HG03342 (cell line): Measurements from ENCODE around the gene TSEN34.
"Not testable (repeated sequence)": the region's sequence is repeated elsewhere in the genome, so short reads cannot be mapped to it uniquely, and the experiment has no call there.

Experiments
- ATAC-seq: cut with Tn5 transposase; IDR thresholded peaks from one replicate; pipeline ENCODE4 v1.9.1; 2021; ENCODE audit warnings: mild to moderate bottlenecking, moderate library complexity; ENCODE audit not compliant: unreplicated experiment

Gene TSEN34

DNA sequence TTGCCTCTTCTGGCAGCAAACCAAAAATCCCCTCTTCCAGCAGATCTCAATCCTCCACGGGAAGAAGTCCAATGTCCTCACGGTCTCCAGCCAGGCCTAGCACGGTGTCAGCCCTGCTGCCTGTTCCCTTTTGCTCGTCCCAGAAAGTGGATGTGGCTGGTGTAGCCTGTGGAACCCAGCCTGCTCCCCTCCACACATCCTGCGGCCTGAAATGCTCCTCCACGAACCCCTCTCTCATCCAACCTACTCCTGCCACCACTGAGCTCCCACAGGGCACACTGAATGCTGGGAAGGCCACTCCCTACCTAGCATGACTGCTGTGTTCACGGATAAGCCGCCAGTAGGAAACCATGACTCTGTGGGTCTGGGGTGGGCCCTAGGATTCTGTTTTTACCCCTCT is 4.8 kb upstream of the TSEN34 start:
- ATAC-seq: no peak

DNA sequence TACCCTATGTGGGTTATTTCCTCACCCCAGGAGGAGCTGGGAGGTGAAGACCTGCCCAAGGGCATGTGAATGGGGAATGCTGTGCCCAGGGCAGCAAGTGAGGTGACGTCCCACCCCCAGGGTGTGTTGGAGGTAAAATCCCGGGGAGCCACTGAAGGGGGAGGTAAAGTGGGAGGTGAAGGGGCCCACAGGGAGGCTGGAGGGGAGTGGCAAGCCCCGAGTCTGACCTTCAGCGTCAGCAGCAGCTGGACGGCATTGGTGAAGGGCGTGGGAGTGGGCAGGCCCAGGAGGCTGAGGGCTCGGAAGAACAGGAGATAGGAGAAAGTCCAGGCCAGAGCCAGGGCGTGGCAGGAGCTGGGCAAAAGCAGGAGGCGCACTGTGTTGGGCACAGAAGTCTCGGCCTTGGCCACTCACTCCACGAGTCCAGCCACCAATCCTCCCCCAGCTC is 4.2 kb upstream of the TSEN34 start:
- no peak for ATAC-seq

DNA sequence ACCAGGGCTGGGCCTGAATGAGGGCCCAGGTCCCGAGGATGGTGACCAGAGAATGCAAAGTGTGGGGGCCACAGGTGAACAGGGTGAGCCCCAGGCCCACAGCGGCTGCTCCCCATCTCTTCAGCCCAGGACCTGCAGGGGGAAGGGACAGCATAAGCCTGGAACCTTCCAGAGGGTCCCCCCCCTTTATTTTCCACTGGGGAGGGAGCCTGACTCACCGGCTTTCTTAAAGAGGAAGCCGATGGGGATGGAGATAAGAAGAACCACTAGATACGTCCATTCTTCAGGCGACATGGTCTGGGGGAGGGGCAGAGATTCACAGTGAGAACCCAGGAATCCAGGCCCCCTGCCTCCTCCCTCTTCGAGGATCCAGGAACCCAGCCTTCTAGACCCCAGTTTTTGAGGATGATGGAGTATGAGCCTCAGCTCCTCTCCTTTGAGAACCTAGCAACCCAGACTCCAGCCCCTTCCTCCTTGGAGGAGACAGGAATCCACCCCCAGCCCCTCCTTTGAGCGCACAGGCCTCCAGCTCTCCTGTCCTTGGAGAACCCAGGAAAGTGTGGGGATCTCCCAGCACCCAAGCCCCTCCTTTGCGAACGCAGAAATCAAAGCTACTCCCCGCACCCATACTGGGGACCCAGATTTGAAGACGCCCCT is 2.8 kb upstream of the TSEN34 start:
- ATAC-seq: no peak

DNA sequence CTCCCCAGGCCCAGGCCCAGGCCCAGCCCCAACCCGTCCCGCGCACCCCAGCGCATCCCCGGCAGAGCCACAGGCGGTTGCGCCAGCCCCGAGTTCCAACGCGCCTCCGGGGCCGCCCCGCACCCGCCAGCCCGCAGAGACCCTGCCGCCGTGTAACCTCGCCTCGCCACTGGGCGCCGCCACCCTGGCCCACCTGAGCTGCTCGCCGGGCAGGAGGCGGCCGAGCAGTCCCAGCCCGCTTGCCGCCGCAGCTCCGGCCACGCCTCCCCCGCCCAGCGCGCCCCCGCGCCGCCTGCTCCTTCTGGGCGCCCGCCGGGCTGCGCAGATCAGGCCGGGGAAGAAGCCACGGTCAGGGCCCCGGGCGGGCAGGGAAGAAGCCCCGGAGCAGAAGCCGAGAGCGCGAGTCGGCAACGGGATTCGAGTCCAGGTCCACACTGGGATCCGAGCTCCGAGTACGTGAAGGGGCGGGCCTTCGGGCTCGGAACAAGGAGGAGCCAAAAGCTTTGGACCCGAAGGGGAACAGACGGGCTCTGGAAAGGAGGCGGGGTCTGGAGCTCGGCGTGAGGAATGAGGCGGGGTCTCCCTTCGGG is 1.9 kb upstream of the TSEN34 start, which contains the start of gene MBOAT7:
TSS of gene MBOAT7 (minus strand) at position 436 of the 590 bp plus-strand sequence. CDS start 1,072 bp downstream, outside the sequence.
- peak; percentile 20 for ATAC-seq

DNA sequence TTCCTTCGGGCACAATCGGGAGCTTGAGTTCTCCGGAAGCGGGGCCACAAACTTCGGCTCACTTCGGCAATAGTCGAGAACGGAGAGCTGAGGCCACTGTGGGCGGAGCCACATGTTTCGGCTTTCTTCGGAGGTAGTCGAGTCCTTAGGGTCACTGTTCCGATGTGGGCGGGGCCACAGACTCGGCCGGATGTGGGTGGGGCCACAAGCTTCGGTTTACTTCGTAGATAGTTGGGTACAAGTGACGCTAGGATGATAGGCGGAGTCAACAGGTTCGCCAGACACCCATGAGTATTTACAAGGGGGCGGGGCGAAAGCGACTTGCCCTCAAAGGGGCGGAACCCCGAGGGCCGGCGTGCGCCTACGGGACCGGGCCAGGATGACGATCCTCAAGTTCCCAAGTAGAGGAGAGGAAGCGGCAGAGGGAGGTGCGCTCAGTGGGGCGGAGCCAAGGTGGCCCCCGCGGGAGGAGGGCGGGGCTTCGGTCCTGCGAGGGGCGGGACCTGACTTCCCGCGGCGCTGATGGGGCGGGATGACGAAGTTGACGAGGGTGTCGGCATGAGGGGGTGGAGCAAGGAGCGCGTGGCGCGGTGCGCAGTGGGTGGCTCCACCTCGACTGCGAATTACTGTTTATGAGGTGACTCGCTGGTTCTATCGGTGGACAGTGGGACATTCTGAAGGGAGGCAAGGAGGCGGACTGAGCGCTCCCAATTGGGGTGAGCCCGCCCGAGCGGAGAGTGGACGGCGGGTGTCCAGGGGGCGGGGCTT is 1.2 kb upstream of the TSEN34 start:
- ATAC-seq: peak; percentile 43

DNA sequence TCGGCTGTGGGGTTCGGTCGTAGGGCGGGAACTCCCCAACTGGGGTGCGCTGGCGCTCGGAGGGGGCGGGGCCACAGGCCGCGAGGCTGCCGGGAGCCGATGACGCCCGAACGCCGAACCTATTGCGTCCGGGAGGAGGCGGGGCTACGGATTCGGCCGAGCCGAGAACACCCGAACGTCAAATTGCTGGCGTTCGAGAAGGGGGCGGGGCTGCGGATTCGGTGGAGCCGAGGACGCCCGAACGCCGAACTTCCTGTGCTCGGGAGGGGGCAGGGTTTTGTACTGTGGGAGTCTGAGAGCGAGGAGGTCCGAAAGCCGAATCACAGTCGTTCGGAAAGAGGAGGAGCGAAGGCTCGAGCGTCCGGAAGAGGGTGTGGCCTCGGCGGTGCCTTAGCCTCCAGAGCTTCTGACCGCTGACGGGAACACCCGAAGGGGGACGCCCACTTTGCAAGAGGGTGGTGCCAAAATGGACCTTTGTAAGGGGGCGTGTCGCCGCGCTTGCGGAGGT is 551 bp upstream of the TSEN34 start:
- peak; percentile 39 for ATAC-seq

DNA sequence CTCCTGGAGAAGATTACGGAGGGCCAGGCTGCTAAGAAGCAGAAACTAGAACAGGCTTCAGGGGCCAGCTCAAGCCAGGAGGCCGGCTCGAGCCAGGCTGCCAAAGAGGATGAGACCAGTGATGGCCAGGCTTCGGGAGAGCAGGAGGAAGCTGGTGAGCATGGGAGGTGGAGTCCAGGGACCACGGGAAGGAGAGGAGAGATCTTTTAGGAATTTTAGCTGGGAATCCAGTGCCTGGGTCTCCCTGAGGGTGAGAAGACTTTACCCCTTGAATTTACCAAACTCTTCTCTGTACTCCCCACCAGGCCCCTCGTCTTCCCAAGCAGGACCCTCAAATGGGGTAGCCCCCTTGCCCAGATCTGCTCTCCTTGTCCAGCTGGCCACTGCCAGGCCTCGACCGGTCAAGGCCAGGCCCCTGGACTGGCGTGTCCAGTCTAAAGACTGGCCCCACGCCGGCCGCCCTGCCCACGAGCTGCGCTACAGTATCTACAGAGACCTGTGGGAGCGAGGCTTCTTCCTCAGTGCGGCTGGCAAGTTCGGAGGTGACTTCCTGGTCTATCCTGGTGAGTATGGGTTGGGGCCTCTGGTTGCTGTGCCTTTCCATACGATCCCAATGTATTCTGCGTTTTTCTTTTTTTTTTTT is 824 bp downstream of the TSEN34 start:
- ATAC-seq: no peak

DNA sequence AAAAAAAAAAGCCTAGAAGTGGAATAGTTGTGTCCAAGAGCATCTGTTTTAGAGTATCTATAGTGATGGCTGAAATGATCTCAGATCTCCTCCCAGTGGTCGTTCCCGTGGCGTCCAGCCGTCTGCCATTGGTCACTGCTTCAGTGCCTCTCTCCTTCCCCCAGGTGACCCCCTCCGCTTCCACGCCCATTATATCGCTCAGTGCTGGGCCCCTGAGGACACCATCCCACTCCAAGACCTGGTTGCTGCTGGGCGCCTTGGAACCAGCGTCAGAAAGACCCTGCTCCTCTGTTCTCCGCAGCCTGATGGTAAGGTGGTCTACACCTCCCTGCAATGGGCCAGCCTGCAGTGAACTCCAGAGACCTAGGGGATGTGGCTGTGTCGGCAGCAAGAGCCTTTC is 1.9 kb downstream of the TSEN34 start:
- no peak for ATAC-seq

DNA sequence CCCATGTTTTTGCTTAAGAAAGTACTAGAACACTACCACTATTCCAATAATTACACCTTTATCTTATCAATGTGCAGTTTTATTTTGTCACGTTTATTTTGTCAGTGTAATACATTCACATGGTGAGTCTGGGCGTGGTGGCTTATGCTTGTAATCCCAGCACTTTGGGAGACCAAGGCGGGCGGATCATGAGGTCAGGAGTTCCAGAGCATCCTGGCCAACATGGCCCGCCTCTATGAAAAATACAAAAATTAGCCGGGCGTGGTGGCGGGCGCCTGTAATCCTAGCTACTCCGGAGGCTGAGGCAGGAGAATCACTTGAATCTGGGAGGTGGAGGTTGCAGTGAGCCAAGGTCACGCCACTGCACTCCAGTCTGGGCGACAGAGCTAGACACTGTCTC is 3.4 kb downstream of the TSEN34 start:
- ATAC-seq: not testable (repeated sequence)

DNA sequence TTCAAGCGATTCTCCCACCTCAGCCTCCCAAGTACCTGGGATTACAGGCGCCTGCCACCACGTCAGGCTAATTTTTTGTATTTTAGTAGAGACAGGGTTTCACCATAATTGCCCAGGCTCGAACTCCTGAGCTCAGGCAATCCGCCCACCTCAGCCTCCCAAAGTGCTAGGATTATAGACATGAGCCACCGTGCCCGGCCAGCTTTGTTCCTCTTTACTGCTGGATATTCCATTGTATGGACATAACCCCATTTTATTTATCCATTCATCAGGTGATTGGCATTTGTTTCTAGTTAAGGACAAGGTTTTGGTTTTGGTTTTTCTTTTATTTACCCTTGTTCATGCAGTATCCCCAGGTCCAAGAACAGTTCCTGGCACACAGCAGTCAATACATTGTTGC is 5.4 kb downstream of the TSEN34 start:
- no peak for ATAC-seq

DNA sequence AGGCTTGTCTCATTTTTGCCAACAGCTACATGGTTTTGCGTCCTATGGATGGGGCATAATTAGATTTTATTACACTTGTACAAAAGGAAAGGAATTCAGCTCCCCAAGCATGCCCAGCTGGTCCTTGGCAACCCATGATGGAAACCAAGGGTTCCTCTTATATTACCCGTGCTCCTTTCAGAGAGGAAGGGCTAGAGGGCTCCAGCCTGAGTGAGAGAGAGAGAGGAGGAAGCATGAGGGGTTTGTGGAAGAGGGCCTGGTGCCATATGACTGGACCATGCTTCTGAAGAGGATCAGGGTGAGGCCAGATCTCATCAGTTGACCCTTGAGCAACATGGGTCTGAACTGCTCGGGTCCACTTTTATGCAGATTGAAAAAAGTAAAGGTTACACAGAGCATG is 6.0 kb downstream of the TSEN34 start:
- no peak for ATAC-seq

DNA sequence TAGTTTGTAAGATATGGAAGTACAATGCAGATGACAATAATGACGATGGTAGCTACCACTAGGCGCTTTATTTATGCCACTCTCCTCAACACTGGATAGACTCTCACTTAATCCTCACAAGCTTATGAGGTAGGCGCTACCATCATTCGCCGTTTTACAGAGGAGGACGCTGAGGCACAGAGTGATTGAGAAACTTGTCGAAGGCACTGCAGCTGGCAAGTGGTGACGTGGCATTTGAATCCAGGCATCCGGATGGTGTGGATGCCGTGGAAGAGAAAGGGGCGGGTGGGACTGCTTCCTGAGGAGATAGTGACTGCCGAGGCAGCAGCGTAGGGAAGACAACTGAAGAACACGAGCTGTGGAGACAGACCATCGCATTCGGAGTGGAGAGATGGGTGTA is 8.3 kb downstream of the TSEN34 start:
- ATAC-seq: no peak

DNA sequence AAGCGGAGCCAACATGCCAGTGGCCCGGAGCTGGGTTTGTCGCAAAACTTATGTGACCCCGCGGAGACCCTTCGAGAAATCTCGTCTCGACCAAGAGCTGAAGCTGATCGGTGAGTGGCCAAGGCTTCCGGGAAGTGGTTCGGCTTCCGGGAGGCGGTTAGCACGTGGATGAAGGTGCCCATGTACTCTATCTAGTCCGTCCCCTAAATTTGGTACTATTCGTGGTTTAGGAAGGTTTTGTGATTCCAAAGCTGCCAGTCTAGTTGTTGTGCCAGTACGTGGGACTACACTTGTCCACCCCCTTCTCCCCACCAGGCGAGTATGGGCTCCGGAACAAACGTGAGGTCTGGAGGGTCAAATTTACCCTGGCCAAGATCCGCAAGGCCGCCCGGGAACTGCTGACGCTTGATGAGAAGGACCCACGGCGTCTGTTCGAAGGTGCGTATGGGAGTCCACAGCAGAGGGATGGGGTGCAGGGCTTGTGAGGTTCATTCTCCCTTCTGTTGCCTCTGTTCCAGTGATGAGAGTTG is 10.1 kb downstream of the TSEN34 start:
- no peak for ATAC-seq

DNA sequence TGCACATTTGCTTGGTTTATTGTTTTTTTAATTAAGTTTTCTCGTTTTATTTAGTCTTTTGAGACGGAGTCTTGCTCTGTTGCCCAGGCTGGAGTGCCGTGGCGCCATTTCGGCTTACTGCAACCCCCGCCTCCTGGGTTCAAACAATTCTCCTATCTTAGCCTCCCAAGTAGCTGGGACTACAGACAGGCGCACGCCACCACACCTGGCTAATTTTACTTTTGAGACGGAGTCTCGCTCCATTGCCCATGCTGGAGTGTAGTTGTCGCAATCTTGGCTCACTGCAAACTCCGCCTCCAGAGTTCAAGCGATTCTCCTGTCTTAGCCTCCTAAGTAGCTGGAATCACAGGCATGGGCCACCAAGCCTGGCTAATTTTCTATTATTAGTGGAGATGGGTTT is 10.9 kb downstream of the TSEN34 start:
- no peak for ATAC-seq

DNA sequence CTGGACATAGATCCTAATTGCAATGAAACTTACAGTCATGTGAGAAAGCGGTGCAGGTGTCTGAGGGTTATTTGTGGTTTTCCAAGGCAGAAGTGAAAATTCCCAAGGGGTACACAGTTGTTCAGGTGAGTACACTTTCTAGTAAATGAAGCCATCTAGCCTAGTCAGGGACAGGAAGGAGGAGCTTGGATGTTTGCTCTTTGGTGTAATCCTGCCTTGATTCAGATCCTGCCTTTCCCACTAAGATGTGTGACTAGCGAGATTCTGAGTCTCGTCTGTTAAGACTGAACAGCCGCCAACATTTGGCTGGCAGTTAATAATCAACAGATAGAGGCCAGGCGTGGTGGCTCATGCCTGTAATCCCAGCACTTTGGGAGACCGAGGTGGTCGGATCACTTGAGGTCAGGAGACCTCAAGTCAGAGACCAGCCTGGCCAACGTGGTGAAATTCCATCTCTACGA is 12.1 kb downstream of the TSEN34 start:
- ATAC-seq: no peak

DNA sequence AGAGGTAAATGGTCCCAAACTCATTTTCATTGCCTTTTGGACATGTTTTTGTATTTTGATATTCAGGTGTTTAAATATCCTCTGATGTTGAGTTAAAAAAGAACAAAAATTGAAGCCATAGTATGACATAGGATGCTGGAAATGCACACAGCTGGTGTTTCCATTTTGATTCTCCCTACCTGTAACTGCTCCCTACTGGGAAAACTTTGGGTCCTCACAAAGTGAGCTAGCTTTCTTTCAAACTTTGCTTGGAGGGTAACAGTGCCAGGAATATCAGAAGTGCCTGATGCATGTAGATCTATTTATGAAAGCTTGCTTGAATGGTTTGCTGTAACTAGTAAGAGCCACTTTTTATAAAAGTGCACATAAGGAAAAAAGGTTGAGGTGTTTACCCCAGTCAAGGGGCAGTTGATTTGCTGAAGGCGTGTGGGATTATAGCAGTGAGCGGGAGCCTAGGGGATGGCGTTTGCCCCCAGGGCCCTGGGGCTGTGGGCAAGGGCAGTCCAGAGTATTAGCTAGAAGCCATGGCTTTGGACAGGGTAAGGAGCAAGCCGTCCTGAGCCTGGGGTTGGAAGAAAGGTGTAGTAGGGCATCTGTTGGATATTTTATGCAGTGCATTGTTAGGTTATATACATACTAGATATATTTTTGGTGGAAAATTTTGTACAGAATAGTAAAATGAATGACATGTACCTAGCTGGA is 13.8 kb downstream of the TSEN34 start:
- no peak for ATAC-seq

DNA sequence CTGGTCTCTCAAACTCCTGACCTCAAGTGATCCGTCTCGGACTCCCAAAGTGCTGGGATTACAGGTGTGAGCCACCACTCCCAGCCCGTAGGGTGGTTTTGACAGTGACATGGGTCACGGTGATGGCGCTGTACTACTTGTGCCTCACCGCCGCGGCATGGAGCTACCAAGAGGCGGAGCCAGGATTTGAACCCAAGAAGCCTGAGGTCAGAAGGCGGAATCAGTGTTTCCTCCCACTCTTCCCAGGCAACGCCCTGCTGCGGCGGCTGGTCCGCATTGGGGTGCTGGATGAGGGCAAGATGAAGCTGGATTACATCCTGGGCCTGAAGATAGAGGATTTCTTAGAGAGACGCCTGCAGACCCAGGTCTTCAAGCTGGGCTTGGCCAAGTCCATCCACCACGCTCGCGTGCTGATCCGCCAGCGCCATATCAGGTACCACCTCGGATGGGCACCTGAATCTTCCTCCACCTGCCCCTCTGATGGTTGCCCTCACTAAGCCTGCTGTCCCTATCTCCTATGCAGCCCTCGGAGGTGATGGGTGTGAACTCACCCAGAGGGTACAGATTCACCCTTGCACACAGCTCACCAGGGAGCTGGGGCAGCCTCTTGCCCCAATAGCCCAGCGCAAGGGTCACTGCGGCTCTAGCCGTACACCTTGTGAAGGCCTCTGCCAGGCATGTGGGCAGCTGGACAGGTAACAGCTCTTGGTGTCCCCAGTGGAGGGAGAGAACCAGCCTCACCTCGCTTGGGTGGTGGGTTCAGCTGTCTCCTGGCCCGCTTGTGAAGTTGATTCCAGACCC is 15.1 kb downstream of the TSEN34 start:
- ATAC-seq: no peak

DNA sequence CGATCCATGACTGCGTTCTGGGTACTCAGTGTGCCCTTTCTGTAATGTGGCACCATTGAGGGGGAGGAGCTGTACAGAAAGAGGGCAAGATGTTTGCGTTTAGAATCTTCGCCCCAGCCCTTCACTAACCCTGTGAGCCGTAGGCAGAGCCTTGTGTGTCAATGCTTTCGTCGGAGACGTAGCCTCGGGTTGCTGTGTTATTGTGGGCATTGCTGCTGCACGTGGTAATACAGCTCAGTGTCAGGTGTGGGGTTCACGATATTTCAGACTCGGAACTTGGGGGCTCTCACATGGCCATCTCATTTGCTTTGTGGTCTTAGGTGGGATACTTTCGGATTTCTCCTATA is 15.7 kb downstream of the TSEN34 start:
- ATAC-seq: no peak

DNA sequence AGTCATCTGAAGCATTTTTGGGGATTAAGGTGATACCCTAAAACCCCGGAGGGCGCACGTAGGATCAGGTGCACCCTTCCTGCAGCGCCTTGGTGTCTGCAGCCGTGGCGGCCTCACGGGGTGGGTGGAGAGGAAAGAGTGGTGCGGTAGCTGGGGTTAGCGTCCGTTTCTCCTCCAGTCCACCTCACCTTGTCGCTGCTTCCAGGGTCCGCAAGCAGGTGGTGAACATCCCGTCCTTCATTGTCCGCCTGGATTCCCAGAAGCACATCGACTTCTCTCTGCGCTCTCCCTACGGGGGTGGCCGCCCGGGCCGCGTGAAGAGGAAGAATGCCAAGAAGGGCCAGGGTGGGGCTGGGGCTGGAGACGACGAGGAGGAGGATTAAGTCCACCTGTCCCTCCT is 16.1 kb downstream of the TSEN34 start:
- not testable (repeated sequence) for ATAC-seq

DNA sequence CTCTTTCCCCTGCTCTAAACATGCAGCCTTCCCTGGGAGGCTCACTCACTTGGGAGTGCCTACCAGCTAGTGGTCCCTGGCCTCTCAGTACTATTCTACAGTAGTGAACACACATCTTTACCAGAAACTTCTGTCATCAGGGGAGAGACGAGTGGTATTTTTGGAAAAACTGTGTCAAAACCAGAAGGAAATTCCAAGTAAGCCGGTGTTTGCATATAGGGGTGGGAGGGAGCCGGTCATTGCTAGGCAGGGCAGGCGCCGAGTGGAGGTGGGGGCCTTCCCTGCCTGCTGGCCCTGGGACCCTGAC is 16.5 kb downstream of the TSEN34 start:
- no peak for ATAC-seq
